ENCODE results near the gene RNF224. TPM values are rescaled to one million over a fixed set of nuclear protein-coding genes. Genes with fewer than 3 reads are reported as not detected.
A peak's percentile ranks its signal among the peaks of the same experiment; 100 is the strongest.

Gene RNF224
- total and polyA plus RNA-seq, 2 of the 13 experiments (the other 11 are each of a cell fraction or from before 2014, with no cell fraction given), result 0.09 TPM; not detected in 1

- peak; percentile 66 for TF ChIP-seq ZBTB40 (IDR thresholded peaks at IDR 0.05)
- peak; percentile 53; the same call in 1 of the 2 replicates for TF ChIP-seq ZBTB40 (CRISPR knock-in tag; IDR thresholded peaks at IDR 0.05)
- no peak for TF ChIP-seq JUN (CRISPR knock-in tag; IDR thresholded peaks at IDR 0.05)
- TF ChIP-seq POGK (CRISPR knock-in tag; conservative IDR thresholded peaks at IDR 0.05), result peak; percentile 83
- TF ChIP-seq ZNF142 (CRISPR knock-in tag; IDR thresholded peaks at IDR 0.05), result no peak
- TF ChIP-seq ZNF282 (IDR thresholded peaks at IDR 0.05; ENCODE audit: partially characterized antibody), result no peak
- TF ChIP-seq E2F5 (CRISPR knock-in tag; conservative IDR thresholded peaks at IDR 0.05), result peak; percentile 96
- no peak for TF ChIP-seq ARID2 (CRISPR knock-in tag; IDR thresholded peaks at IDR 0.05; ENCODE audit: borderline replicate concordance)
- no peak for TF ChIP-seq KDM6A (CRISPR knock-in tag; IDR thresholded peaks at IDR 0.05; ENCODE audit: low read depth)
Measured at GRCh38 chr9:137205126-137206069, 21.9 kb upstream of the RNF224 start, which contains the start of the genes NDOR1 and TMEM203 (continued).
